Muscle of leg (tissue), 16 donors: Measurements from ENCODE around the gene AVPR1B. TPM values are rescaled to one million over a fixed set of nuclear protein-coding genes. Genes with fewer than 3 reads are reported as not detected.

Experiments used
- DNase-seq: peaks from one replicate; pipeline ENCODE4 v3.0.0; 2013
- H3K27ac ChIP-seq: one replicate; pipeline ENCODE4 v1.5.1; 2013; ENCODE audit warnings: mild to moderate bottlenecking, low read length, control low read depth
- H3K27me3 ChIP-seq: one replicate; pipeline ENCODE4 v1.6.1; 2013; ENCODE audit warnings: low read length; ENCODE audit not compliant: control insufficient read depth, insufficient read depth
- H3K36me3 ChIP-seq: one replicate; pipeline ENCODE4 v1.6.1; 2013; ENCODE audit warnings: low read length; ENCODE audit not compliant: control insufficient read depth, insufficient read depth
- H3K4me1 ChIP-seq: one replicate; pipeline ENCODE4 v1.6.1; 2013; ENCODE audit warnings: low read length; ENCODE audit not compliant: control insufficient read depth, insufficient read depth
- H3K4me3 ChIP-seq: one replicate; pipeline ENCODE4 v1.5.1; 2013; ENCODE audit warnings: low read length, control low read depth
- H3K9me3 ChIP-seq: replicated peaks from 2 replicates; pipeline ENCODE4 v1.6.1; 2013; ENCODE audit warnings: low read depth, low read length; ENCODE audit not compliant: control insufficient read depth
- WGBS: methylation state at CpG from one replicate; pipeline ENCODE4 v1.1.5; 2013; ENCODE audit warnings: missing lambda C conversion rate; ENCODE audit not compliant: insufficient coverage; 5-methylcytosine and 5-hydroxymethylcytosine counted together
- long read RNA-seq, 11 donors: transcript quantifications; one replicate each; lab custom pipeline, GENCODE V29; 2026
- polyA plus RNA-seq, 8 donors: library from polyadenylated mRNA; unstranded; fragments of 120-200 nt; gene quantifications; one replicate each; pipeline versions ENCODE4 v1.2.1 to v1.2.3, GENCODE V29; 2013; ENCODE audit warnings: inconsistent platforms in 1 of 8, low replicate concordance in 1 of 8; ENCODE audit not compliant: insufficient read length in 8 of 8, insufficient read depth in 1 of 8
- total RNA-seq: library from RNA; stranded (reverse); fragments of 120-200 nt; gene quantifications from one replicate; pipeline ENCODE4 v1.2.4, GENCODE V29; 2013

AVPR1B gene
- total RNA-seq = 0.44 TPM
- 1 to 10 TPM in 2 of 8 donors, under 1 TPM in 6; 0.35 to 1.2 (median 0.66) TPM for polyA plus RNA-seq
- long read RNA-seq, donor 1 = 0 reads
- long read RNA-seq, donor 2 = 0 reads
- long read RNA-seq, donor 3 = 0 reads
- long read RNA-seq, donor 4 = 0 reads
- long read RNA-seq, donor 5 = 0 reads
- long read RNA-seq, donor 6 = 0 reads
- long read RNA-seq, donor 7, partial matches to known transcripts = 0 of 1 reads
- long read RNA-seq, donor 7, other reads (novel, unspliced or antisense) = 0 of 1 reads
- long read RNA-seq, donor 8 = 0 reads
- long read RNA-seq, donor 9 = 0 reads
- long read RNA-seq, donor 10 = 0 reads
- long read RNA-seq, donor 11 = 0 reads

DNA sequence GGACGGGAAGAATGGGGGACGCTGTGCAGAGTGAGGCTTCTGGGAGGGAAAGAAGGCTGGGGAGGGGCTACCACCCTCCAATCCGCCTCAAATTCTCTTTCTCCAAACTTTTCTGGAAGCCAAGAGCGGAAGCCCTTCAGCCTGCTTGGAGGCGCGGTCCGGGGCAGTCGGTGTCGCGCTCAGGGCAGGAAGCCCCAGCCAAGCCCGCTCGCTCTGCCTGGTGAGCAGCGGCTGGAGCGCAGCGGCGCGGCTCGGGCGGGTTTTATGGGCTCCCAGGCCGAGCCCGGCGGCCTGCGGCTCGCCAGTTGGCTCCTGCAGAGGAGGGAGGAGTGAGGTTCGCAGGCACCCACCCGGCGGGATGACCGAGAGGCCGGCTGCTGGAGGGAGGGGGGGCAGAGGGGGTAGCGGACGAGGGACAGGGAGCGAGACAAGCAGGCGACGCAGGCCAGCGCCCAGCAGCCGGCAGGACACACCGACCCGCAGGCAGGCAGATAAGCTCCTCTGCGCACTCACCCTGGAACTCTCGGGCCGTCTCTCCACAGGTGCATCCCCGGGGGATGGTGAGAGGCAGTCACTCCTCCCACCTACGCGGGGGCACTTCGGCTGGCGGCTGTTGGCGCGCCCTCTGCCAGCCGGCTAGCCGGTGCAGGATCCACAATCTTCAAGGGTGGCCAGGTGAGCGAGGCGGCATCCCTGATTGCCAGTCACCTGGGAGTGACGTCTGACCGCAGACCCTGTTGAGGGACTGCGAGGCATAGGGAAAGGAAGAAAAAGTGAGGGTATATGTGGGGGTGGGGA lies at the start of gene AVPR1B:
AVPR1B (minus strand) TSS at position 238 of the 798 bp plus-strand sequence. CDS start 498 bp downstream, outside the sequence.
- Histone ChIP-seq H3K27ac (peak within 1 kb of the TSS; percentile 20), H3K27me3 (peaks cover 16% of the 10 kb centered on the region), H3K36me3 (no peaks in the 10 kb centered on the region), H3K9me3 (peaks cover 5% of the 10 kb centered on the region), H3K4me1 (peaks cover 19% of the 10 kb centered on the region), H3K4me3 (peak within 1 kb of the TSS; percentile 50)
- WGBS = under 1% methylated on average over 46 of the region's 55 CpGs
- peak; percentile 91 for DNase-seq

- no peaks in the 10 kb centered on the region for H3K9me3 ChIP-seq
- H3K4me3 ChIP-seq = no peak overlapping the region
- no peak for DNase-seq
- H3K36me3 ChIP-seq = no peaks in the 10 kb centered on the region
- H3K27me3 ChIP-seq = no peaks in the 10 kb centered on the region
- no peak overlapping the region for H3K27ac ChIP-seq
- H3K4me1 ChIP-seq = peaks cover 15% of the 10 kb centered on the region
- 49% methylated on average over 2 of the region's 3 CpGs for WGBS
Measured at GRCh38 chr1:206145771-206146290, 28.6 kb upstream of the AVPR1B start.

DNA sequence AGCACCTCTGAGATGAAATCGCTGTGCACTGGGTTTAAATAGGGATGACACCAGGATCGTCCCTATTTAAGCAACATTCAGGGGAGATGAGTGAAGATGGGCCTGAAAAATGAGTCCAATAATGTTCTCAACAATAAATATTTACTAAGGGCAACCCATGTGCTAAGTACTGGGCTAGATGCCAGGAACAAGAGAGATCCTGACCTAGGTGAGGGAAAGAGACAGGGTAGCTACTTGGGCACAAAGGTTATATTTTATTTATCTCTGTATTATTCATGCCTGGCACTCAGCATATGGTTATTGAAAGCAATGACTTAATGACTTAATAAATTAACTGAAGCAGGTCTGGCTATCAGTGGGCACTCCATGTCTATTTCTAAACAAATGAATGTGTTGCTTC lies 27.4 kb upstream of the AVPR1B start:
- DNase-seq = no peak
- Histone ChIP-seq H3K9me3 (no peaks in the 10 kb centered on the region), H3K27ac (no peak overlapping the region), H3K36me3 (no peaks in the 10 kb centered on the region), H3K4me1 (peaks cover 15% of the 10 kb centered on the region), H3K4me3 (no peak overlapping the region), H3K27me3 (no peaks in the 10 kb centered on the region)
- WGBS = no CpG with 5 or more reads among the region's 2 CpGs

DNA sequence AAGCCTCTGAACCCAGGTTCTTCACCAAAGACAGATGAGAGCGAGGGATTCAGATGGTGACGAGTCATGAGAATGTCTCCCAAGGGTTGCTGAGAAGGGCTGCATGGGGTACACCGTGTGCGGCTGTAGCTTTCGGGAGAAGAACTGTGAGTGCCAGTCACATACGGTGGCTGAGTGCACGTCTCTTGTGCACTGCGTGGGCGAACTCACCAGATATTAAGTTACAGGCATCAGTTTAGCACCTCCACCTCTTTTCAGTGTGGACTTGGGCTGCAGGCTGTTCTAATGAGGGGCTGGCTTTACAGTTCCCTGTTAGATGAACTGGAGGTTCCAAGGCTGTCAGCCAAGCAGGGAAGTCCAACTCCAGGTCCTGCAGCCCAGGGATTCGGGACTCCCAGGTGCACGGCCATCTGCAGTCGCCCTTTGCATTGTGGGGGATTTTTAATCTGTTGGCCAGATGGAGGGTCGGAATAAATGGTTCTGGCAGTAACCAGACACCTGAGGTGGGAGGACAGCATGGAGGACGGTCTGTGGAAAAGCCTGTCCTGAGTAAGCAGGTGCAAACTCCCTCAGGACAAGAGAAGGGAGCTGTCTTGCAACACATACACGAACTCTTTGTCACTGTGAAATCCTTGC lies 26.5 kb upstream of the AVPR1B start:
- H3K36me3 ChIP-seq = no peaks in the 10 kb centered on the region
- H3K27ac ChIP-seq = no peak overlapping the region
- DNase-seq = peak; percentile 97
- peaks cover 15% of the 10 kb centered on the region for H3K4me1 ChIP-seq
- H3K4me3 ChIP-seq = no peak overlapping the region
- H3K27me3 ChIP-seq = no peaks in the 10 kb centered on the region
- no peaks in the 10 kb centered on the region for H3K9me3 ChIP-seq
- WGBS = 20% methylated on average over 14 of the region's 15 CpGs

GRCh38 chr1:206142770-206143169 lies 25.6 kb upstream of the AVPR1B start:
- no peaks in the 10 kb centered on the region for H3K9me3 ChIP-seq
- no peaks in the 10 kb centered on the region for H3K36me3 ChIP-seq
- 100% methylated on average over 1 of the region's 2 CpGs for WGBS
- no peak for DNase-seq
- H3K27me3 ChIP-seq = no peaks in the 10 kb centered on the region
- no peak overlapping the region for H3K4me3 ChIP-seq
- H3K4me1 ChIP-seq = peaks cover 15% of the 10 kb centered on the region
- no peak overlapping the region for H3K27ac ChIP-seq

DNA sequence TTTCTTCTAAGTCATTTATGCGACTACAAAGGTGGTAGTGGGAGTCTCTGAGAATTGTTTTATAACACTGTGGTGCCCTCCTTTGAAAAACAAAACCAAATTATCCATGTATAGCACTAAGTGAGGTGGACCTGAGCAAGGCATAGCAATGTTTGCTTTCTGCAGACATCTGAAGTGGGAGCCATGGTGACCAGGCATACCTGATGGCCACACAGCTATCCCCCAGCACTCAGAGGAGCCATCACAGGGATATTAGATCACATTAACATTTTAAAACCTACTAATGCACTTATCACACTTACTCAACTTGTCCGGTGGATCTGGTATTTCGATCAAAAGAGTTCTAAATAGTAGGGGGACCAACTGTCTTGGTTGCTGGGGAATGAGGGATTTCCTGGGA lies 24.8 kb upstream of the AVPR1B start:
- Histone ChIP-seq H3K4me3 (no peak overlapping the region), H3K27me3 (no peaks in the 10 kb centered on the region), H3K9me3 (no peaks in the 10 kb centered on the region), H3K4me1 (peaks cover 15% of the 10 kb centered on the region), H3K36me3 (no peaks in the 10 kb centered on the region), H3K27ac (no peak overlapping the region)
- no CpG with 5 or more reads among the region's 3 CpGs for WGBS
- no peak for DNase-seq

DNA sequence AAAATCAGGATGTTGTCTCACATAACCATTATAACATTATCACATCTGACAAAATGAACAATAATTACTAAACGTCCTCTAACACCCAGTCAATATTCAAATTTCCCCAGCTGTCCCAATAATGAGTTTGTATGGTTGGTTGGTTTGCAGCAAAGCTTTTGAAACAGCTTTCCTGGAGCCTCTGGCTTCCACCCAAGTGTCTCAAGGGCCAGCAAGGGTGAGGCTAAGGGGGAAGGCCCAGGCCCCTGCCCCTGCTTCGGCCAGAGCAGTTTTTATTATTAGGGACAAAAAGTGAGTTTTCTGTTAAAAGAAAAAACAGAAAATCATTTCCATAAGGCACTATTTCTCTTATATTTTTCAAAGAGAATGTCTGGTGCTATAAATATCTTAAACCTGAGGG lies 19.1 kb upstream of the AVPR1B start:
- no CpG with 5 or more reads among the region's 2 CpGs for WGBS
- H3K4me3 ChIP-seq = no peak overlapping the region

DNA sequence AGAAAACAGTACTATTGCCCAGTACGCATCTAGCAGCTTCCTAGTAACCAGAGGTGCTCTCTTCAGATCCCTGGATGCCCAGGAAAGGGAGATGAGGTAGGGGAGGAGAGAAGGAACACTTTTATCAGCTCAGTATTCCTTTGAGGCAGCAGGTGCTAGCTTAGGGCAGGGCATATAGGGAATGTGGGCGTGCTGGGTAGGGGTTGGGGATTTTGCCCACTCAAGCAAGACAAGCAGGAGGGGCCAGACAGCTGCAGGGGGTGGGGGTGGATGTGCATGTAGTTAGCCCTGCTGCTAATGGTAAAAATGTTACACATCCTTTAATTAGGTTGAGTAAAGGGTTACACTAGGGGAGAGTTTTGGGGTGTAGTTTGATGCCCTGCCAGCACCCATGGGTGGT lies 18.1 kb upstream of the AVPR1B start:
- H3K36me3 ChIP-seq = no peaks in the 10 kb centered on the region
- DNase-seq = no peak
- H3K27me3 ChIP-seq = no peaks in the 10 kb centered on the region
- 76% methylated on average over 2 of the region's 2 CpGs for WGBS
- H3K4me1 ChIP-seq = peaks cover 25% of the 10 kb centered on the region
- no peak overlapping the region for H3K4me3 ChIP-seq
- H3K9me3 ChIP-seq = no peaks in the 10 kb centered on the region
- no peak overlapping the region for H3K27ac ChIP-seq

More for the DNA sequence above, 19.1 kb upstream of the AVPR1B start:
- no peaks in the 10 kb centered on the region for H3K36me3 ChIP-seq
- peaks cover 20% of the 10 kb centered on the region for H3K4me1 ChIP-seq
- no peak overlapping the region for H3K27ac ChIP-seq
- H3K9me3 ChIP-seq = no peaks in the 10 kb centered on the region
- H3K27me3 ChIP-seq = no peaks in the 10 kb centered on the region
- no peak for DNase-seq

GRCh38 chr1:206133751-206134415 lies 16.7 kb upstream of the AVPR1B start:
- WGBS = 60% methylated on average over 4 of the region's 7 CpGs
- Histone ChIP-seq H3K4me3 (no peak overlapping the region), H3K4me1 (peaks cover 25% of the 10 kb centered on the region), H3K9me3 (no peaks in the 10 kb centered on the region), H3K27me3 (no peaks in the 10 kb centered on the region), H3K36me3 (no peaks in the 10 kb centered on the region), H3K27ac (no peak overlapping the region)
- DNase-seq = no peak
